NCI-H2196 (cell line): ENCODE data around the gene AUH.

Experiments used
- DNase-seq: peaks from one replicate; lab custom pipeline; 2025; ENCODE audit not compliant: unreplicated experiment; lab: John Stamatoyannopoulos, UW

AUH gene

GRCh38 chr9:91301161-91301560, 60.6 kb downstream of the AUH start:
- DNase-seq, result no peak

GRCh38 chr9:91298311-91298710, 63.4 kb downstream of the AUH start:
- no peak for DNase-seq

GRCh38 chr9:91297306-91297705, 64.4 kb downstream of the AUH start:
- DNase-seq, result no peak

- DNase-seq, result no peak
These were observed 65.4 kb downstream of the AUH start for GRCh38 chr9:91296354-91296753.

GRCh38 chr9:91295357-91295756, 66.4 kb downstream of the AUH start:
- DNase-seq, result no peak

- DNase-seq, result no peak
These were observed 69.9 kb downstream of the AUH start for GRCh38 chr9:91291866-91292265.

- DNase-seq, result no peak
These were observed 72.5 kb downstream of the AUH start for GRCh38 chr9:91289244-91289643.

- DNase-seq, result no peak
These were observed 75.9 kb downstream of the AUH start for GRCh38 chr9:91285729-91286353.

GRCh38 chr9:91282292-91282691, 79.4 kb downstream of the AUH start:
- no peak for DNase-seq

- no peak for DNase-seq
These were observed 82.2 kb downstream of the AUH start for GRCh38 chr9:91279296-91280204.

- DNase-seq, result no peak
These were observed 85.2 kb downstream of the AUH start for GRCh38 chr9:91276513-91276912.

GRCh38 chr9:91275655-91276054, 86.1 kb downstream of the AUH start:
- DNase-seq, result no peak

GRCh38 chr9:91274949-91275492, 86.7 kb downstream of the AUH start:
- no peak for DNase-seq

- DNase-seq, result no peak
These were observed 87.7 kb downstream of the AUH start for GRCh38 chr9:91273853-91274552.

GRCh38 chr9:91271156-91271555, 90.6 kb downstream of the AUH start:
- DNase-seq, result no peak

GRCh38 chr9:91269907-91270491, 91.7 kb downstream of the AUH start:
- DNase-seq, result no peak

GRCh38 chr9:91266448-91266847, 95.3 kb downstream of the AUH start:
- no peak for DNase-seq

- DNase-seq, result no peak
These were observed 96.2 kb downstream of the AUH start for GRCh38 chr9:91265514-91265913.

- DNase-seq, result no peak
These were observed 100.3 kb downstream of the AUH start for GRCh38 chr9:91261417-91261816.

GRCh38 chr9:91259162-91259561, 102.6 kb downstream of the AUH start:
- DNase-seq, result no peak

GRCh38 chr9:91258451-91258850, 103.3 kb downstream of the AUH start:
- no peak for DNase-seq
